ENCODE results near the gene ACOT12.
A peak's percentile ranks its signal among the peaks of the same experiment; 100 is the strongest.

Gene ACOT12

GRCh38 chr5:81393783-81394718 is at the start of gene ACOT12:
Gene ACOT12 (minus strand): TSS chr5:81394134. CDS start chr5:81394114, 20 bp downstream.
- Mint-ChIP-seq H3K9me3 (peaks cover 4% of the 10 kb centered on the region), H3K36me3 (ENCODE audit: low read depth) (no peaks in the 10 kb centered on the region), H3K27me3 (peaks cover 61% of the 10 kb centered on the region), H3K4me3 (peak within 1 kb of the TSS; percentile 26), H3K4me1 (peaks cover 8% of the 10 kb centered on the region), H3K27ac (no peak within 1 kb of the TSS)
- no peak for ATAC-seq
- DNase-seq = peak; percentile 3

- Mint-ChIP-seq H3K4me3 (no peak overlapping the region), H3K9me3 (no peaks in the 10 kb centered on the region), H3K27ac (no peak overlapping the region), H3K27me3 (no peaks in the 10 kb centered on the region), H3K4me1 (no peaks in the 10 kb centered on the region), H3K36me3 (ENCODE audit: low read depth) (no peaks in the 10 kb centered on the region)
- no peak for DNase-seq
- no peak for ATAC-seq
Measured at GRCh38 chr5:81435023-81435422, 41.1 kb upstream of the ACOT12 start.

- H3K4me1 Mint-ChIP-seq = peaks cover 20% of the 10 kb centered on the region
- ATAC-seq (no peak), DNase-seq (no peak)
- no peaks in the 10 kb centered on the region for H3K27me3 Mint-ChIP-seq
- no peak overlapping the region for H3K27ac Mint-ChIP-seq
- H3K36me3 Mint-ChIP-seq (ENCODE audit: low read depth) = no peaks in the 10 kb centered on the region
- H3K9me3 Mint-ChIP-seq = no peaks in the 10 kb centered on the region
- no peak overlapping the region for H3K4me3 Mint-ChIP-seq
Measured at GRCh38 chr5:81429985-81430384, 36.1 kb upstream of the ACOT12 start.

GRCh38 chr5:81429363-81429762 is 35.4 kb upstream of the ACOT12 start:
- no peak for DNase-seq
- no peak overlapping the region for H3K4me3 Mint-ChIP-seq
- no peaks in the 10 kb centered on the region for H3K9me3 Mint-ChIP-seq
- H3K27me3 Mint-ChIP-seq = no peaks in the 10 kb centered on the region
- no peak overlapping the region for H3K27ac Mint-ChIP-seq
- no peak for ATAC-seq
- H3K4me1 Mint-ChIP-seq = peaks cover 20% of the 10 kb centered on the region
- H3K36me3 Mint-ChIP-seq (ENCODE audit: low read depth) = no peaks in the 10 kb centered on the region

GRCh38 chr5:81428861-81429260 is 34.9 kb upstream of the ACOT12 start:
- Mint-ChIP-seq H3K9me3 (no peaks in the 10 kb centered on the region), H3K36me3 (ENCODE audit: low read depth) (no peaks in the 10 kb centered on the region), H3K27ac (no peak overlapping the region), H3K4me3 (no peak overlapping the region), H3K4me1 (peaks cover 20% of the 10 kb centered on the region), H3K27me3 (no peaks in the 10 kb centered on the region)
- no peak for DNase-seq
- ATAC-seq = no peak

GRCh38 chr5:81428446-81428845 is 34.5 kb upstream of the ACOT12 start:
- H3K4me1 Mint-ChIP-seq = peaks cover 20% of the 10 kb centered on the region
- ATAC-seq (no peak), DNase-seq (no peak)
- H3K27ac Mint-ChIP-seq = no peak overlapping the region
- no peaks in the 10 kb centered on the region for H3K36me3 Mint-ChIP-seq (ENCODE audit: low read depth)
- H3K27me3 Mint-ChIP-seq = no peaks in the 10 kb centered on the region
- no peaks in the 10 kb centered on the region for H3K9me3 Mint-ChIP-seq
- no peak overlapping the region for H3K4me3 Mint-ChIP-seq

- H3K27ac Mint-ChIP-seq = no peak overlapping the region
- no peaks in the 10 kb centered on the region for H3K27me3 Mint-ChIP-seq
- DNase-seq (no peak), ATAC-seq (no peak)
- H3K4me1 Mint-ChIP-seq = peaks cover 20% of the 10 kb centered on the region
- H3K9me3 Mint-ChIP-seq = no peaks in the 10 kb centered on the region
- H3K4me3 Mint-ChIP-seq = no peak overlapping the region
- H3K36me3 Mint-ChIP-seq (ENCODE audit: low read depth) = no peaks in the 10 kb centered on the region
Measured at GRCh38 chr5:81427566-81427965, 33.6 kb upstream of the ACOT12 start.

- ATAC-seq (no peak), DNase-seq (no peak)
Measured at GRCh38 chr5:81426359-81427030, 32.6 kb upstream of the ACOT12 start.

GRCh38 chr5:81425569-81425968 is 31.6 kb upstream of the ACOT12 start:
- Mint-ChIP-seq H3K27ac (no peak overlapping the region), H3K27me3 (no peaks in the 10 kb centered on the region), H3K9me3 (no peaks in the 10 kb centered on the region), H3K4me3 (no peak overlapping the region), H3K36me3 (ENCODE audit: low read depth) (peaks cover 1% of the 10 kb centered on the region), H3K4me1 (peaks cover 29% of the 10 kb centered on the region)
- ATAC-seq (no peak), DNase-seq (no peak)

More at GRCh38 chr5:81426359-81427030, 32.6 kb upstream of the ACOT12 start:
- peaks cover 23% of the 10 kb centered on the region for H3K4me1 Mint-ChIP-seq
- no peak overlapping the region for H3K4me3 Mint-ChIP-seq
- no peaks in the 10 kb centered on the region for H3K9me3 Mint-ChIP-seq
- H3K36me3 Mint-ChIP-seq (ENCODE audit: low read depth) = no peaks in the 10 kb centered on the region
- H3K27me3 Mint-ChIP-seq = no peaks in the 10 kb centered on the region
- H3K27ac Mint-ChIP-seq = no peak overlapping the region

GRCh38 chr5:81424728-81425127 is 30.8 kb upstream of the ACOT12 start:
- no peaks in the 10 kb centered on the region for H3K27me3 Mint-ChIP-seq
- H3K27ac Mint-ChIP-seq = no peak overlapping the region
- H3K9me3 Mint-ChIP-seq = no peaks in the 10 kb centered on the region
- H3K4me3 Mint-ChIP-seq = no peak overlapping the region
- no peak for ATAC-seq
- DNase-seq = no peak
- peaks cover 1% of the 10 kb centered on the region for H3K36me3 Mint-ChIP-seq (ENCODE audit: low read depth)
- peaks cover 37% of the 10 kb centered on the region for H3K4me1 Mint-ChIP-seq

- Mint-ChIP-seq H3K36me3 (ENCODE audit: low read depth) (peaks cover 1% of the 10 kb centered on the region), H3K9me3 (no peaks in the 10 kb centered on the region)
- no peak for ATAC-seq
Measured at GRCh38 chr5:81422671-81423070, 28.7 kb upstream of the ACOT12 start.

GRCh38 chr5:81420039-81420667 is 26.2 kb upstream of the ACOT12 start:
- H3K36me3 Mint-ChIP-seq (ENCODE audit: low read depth) = peaks cover 1% of the 10 kb centered on the region
- peak; percentile 99 for ATAC-seq
- H3K4me3 Mint-ChIP-seq = peak overlapping the region; percentile 9
- no peaks in the 10 kb centered on the region for H3K27me3 Mint-ChIP-seq
- H3K9me3 Mint-ChIP-seq = no peaks in the 10 kb centered on the region
- H3K27ac Mint-ChIP-seq = peak overlapping the region; percentile 78
- no peak for DNase-seq
- peaks cover 18% of the 10 kb centered on the region for H3K4me1 Mint-ChIP-seq

More at GRCh38 chr5:81422671-81423070, 28.7 kb upstream of the ACOT12 start:
- H3K27me3 Mint-ChIP-seq = no peaks in the 10 kb centered on the region
- no peak overlapping the region for H3K27ac Mint-ChIP-seq
- peaks cover 31% of the 10 kb centered on the region for H3K4me1 Mint-ChIP-seq
- no peak overlapping the region for H3K4me3 Mint-ChIP-seq
- DNase-seq = no peak

- H3K27me3 Mint-ChIP-seq = no peaks in the 10 kb centered on the region
- DNase-seq (no peak), ATAC-seq (no peak)
- peaks cover 1% of the 10 kb centered on the region for H3K36me3 Mint-ChIP-seq (ENCODE audit: low read depth)
- H3K9me3 Mint-ChIP-seq = no peaks in the 10 kb centered on the region
- no peak overlapping the region for H3K27ac Mint-ChIP-seq
- peaks cover 18% of the 10 kb centered on the region for H3K4me1 Mint-ChIP-seq
- H3K4me3 Mint-ChIP-seq = no peak overlapping the region
Measured at GRCh38 chr5:81418606-81419005, 24.7 kb upstream of the ACOT12 start.

GRCh38 chr5:81417052-81417451 is 23.1 kb upstream of the ACOT12 start:
- no peaks in the 10 kb centered on the region for H3K9me3 Mint-ChIP-seq
- no peak for DNase-seq
- no peaks in the 10 kb centered on the region for H3K27me3 Mint-ChIP-seq
- peaks cover 16% of the 10 kb centered on the region for H3K4me1 Mint-ChIP-seq
- no peak for ATAC-seq
- H3K36me3 Mint-ChIP-seq (ENCODE audit: low read depth) = peaks cover 1% of the 10 kb centered on the region
- H3K27ac Mint-ChIP-seq = no peak overlapping the region
- no peak overlapping the region for H3K4me3 Mint-ChIP-seq

Measured in activated naive CD8-positive, alpha-beta T cell treated with anti-CD3 and anti-CD28 coated beads, Interleukin-2, amount 50 U/mL, for 24 hours (primary cell).